Measurements from ENCODE around the gene VWDE. TPM values are rescaled to one million over a fixed set of nuclear protein-coding genes. Genes with fewer than 3 reads are reported as not detected.

Gene VWDE
- total and polyA plus RNA-seq, 10 of the 15 experiments (the other 5 are each of a cell fraction or from before 2014, with no cell fraction given): 0.74 to 2.1 (median 1.3) TPM

DNA sequence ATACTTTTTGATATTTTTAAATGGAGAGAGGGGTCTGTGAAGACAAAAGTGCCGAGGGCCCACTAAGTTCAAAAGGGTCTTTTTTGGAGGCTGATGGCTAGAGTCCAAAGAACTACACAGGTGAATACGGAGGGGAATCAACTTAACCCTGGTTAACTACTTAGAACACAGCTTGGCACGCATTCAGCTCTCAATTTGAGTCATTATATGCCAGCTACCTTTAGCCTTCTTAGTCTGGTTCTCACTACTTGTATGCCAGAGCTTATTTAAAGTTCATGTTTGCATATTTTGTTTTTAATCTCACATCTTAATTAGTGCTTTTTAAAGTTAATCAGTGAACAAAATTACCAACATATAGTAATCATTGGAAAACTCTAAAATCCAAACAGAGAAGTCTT, 80.8 kb downstream of the VWDE start:
- CTCF ChIA-PET: interaction anchor here (0.8 to 3.1 kb wide), 19 partner anchors 15 to 896 kb away, joined by 3 to 11 read pairs (median 5); partner anchors contain the start of gene TMEM106B
- TF ChIP-seq TCF3 (IDR thresholded peaks at IDR 0.05; ENCODE audit: borderline replicate concordance, insufficient read depth, low read depth, low read length) (no peak), SP1 (IDR thresholded peaks at IDR 0.05; ENCODE audit: low read depth, low read length) (no peak), ESRRA (IDR thresholded peaks at IDR 0.05; ENCODE audit: low read length) (no peak), JUND (IDR thresholded peaks at IDR 0.05; ENCODE audit: low read depth, low read length) (no peak), ZNF622 (IDR thresholded peaks at IDR 0.05) (no peak), MTA2 (IDR thresholded peaks at IDR 0.05; ENCODE audit: low read depth) (peak; percentile 68), NFYA (IDR thresholded peaks at IDR 0.05; ENCODE audit: borderline replicate concordance, low read depth, low read length) (no peak), ZNF217 (IDR thresholded peaks at IDR 0.05) (no peak), BHLHE40 (IDR thresholded peaks at IDR 0.05; ENCODE audit: borderline replicate concordance in 1 of 2, low read depth in 2 of 2, low read length in 1 of 2) (no peak), BCL11A (IDR thresholded peaks at IDR 0.05; ENCODE audit: low read depth, low read length) (peak; percentile 57; the same call in 1 of the 2 replicates), IRF4 (IDR thresholded peaks at IDR 0.05; ENCODE audit: low read depth, low read length) (peak; percentile 65; the same call in 1 of the 2 replicates), RB1 (IDR thresholded peaks at IDR 0.05; ENCODE audit: borderline replicate concordance) (no peak), PAX5 (IDR thresholded peaks at IDR 0.05; ENCODE audit: borderline replicate concordance, low read depth, low read length) (no peak)
- TF ChIP-seq, protein P1, sequence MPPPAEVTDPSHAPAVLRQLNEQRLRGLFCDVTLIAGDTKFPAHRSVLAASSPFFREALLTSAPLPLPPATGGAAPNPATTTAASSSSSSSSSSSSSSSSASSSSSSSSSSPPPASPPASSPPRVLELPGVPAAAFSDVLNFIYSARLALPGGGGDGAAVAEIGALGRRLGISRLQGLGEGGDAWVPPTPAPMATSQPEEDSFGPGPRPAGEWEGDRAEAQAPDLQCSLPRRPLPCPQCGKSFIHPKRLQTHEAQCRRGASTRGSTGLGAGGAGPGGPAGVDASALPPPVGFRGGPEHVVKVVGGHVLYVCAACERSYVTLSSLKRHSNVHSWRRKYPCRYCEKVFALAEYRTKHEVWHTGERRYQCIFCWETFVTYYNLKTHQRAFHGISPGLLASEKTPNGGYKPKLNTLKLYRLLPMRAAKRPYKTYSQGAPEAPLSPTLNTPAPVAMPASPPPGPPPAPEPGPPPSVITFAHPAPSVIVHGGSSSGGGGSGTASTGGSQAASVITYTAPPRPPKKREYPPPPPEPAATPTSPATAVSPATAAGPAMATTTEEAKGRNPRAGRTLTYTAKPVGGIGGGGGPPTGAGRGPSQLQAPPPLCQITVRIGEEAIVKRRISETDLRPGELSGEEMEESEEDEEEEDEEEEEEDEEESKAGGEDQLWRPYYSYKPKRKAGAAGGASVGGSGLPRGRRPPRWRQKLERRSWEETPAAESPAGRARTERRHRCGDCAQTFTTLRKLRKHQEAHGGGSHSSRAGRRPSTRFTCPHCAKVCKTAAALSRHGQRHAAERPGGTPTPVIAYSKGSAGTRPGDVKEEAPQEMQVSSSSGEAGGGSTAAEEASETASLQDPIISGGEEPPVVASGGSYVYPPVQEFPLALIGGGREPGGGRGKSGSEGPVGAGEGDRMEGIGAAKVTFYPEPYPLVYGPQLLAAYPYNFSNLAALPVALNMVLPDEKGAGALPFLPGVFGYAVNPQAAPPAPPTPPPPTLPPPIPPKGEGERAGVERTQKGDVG (CRISPR knock-in tag; IDR thresholded peaks at IDR 0.05): no peak
- TF ChIP-seq, protein P2, sequence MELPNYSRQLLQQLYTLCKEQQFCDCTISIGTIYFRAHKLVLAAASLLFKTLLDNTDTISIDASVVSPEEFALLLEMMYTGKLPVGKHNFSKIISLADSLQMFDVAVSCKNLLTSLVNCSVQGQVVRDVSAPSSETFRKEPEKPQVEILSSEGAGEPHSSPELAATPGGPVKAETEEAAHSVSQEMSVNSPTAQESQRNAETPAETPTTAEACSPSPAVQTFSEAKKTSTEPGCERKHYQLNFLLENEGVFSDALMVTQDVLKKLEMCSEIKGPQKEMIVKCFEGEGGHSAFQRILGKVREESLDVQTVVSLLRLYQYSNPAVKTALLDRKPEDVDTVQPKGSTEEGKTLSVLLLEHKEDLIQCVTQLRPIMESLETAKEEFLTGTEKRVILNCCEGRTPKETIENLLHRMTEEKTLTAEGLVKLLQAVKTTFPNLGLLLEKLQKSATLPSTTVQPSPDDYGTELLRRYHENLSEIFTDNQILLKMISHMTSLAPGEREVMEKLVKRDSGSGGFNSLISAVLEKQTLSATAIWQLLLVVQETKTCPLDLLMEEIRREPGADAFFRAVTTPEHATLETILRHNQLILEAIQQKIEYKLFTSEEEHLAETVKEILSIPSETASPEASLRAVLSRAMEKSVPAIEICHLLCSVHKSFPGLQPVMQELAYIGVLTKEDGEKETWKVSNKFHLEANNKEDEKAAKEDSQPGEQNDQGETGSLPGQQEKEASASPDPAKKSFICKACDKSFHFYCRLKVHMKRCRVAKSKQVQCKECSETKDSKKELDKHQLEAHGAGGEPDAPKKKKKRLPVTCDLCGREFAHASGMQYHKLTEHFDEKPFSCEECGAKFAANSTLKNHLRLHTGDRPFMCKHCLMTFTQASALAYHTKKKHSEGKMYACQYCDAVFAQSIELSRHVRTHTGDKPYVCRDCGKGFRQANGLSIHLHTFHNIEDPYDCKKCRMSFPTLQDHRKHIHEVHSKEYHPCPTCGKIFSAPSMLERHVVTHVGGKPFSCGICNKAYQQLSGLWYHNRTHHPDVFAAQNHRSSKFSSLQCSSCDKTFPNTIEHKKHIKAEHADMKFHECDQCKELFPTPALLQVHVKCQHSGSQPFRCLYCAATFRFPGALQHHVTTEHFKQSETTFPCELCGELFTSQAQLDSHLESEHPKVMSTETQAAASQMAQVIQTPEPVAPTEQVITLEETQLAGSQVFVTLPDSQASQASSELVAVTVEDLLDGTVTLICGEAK (IDR thresholded peaks at IDR 0.05; ENCODE audit: borderline replicate concordance): no peak

More for the DNA sequence above, 80.8 kb downstream of the VWDE start:
- DNase-seq (ENCODE audit: low read depth, low spot score) (peak; percentile 31), ATAC-seq (peak; percentile 89), FAIRE-seq (no peak)
- H3K27me3 ChIP-seq (replicated peaks in 1 of 2; ENCODE audit: control insufficient read depth in 2 of 2, insufficient read depth in 2 of 2, low read length in 1 of 2): no peaks in the 10 kb centered on the region
- BruUV-seq (replicated peaks): no TSS peak
- no peaks in the 10 kb centered on the region for H3K36me3 ChIP-seq (ENCODE audit: control insufficient read depth in 2 of 2, insufficient read depth in 2 of 2, low read length in 1 of 2)
- no peak overlapping the region for H3K27ac ChIP-seq (ENCODE audit: control insufficient read depth, insufficient read depth)
- no peaks in the 10 kb centered on the region for H3K4me1 ChIP-seq (ENCODE audit: control insufficient read depth, insufficient read depth, low read length)
- in situ Hi-C loops (cut with MboI) (loop anchor here (5.0 to 10.0 kb wide), 2 partner anchors 256 to 888 kb away; no protein-coding TSS in a partner anchor), intact Hi-C loops (cut with micrococcal nuclease; ENCODE audit: unreplicated experiment) (loop anchor here (1.0 to 5.0 kb wide), 4 partner anchors 112 to 896 kb away; partner anchors contain the start of gene TMEM106B)
- no peak overlapping the region for H3K4me3 ChIP-seq
- no peaks in the 10 kb centered on the region for H4K20me1 ChIP-seq (ENCODE audit: control insufficient read depth, insufficient read depth)
- 0% methylated on average over 3 of the region's 3 CpGs for WGBS (ENCODE audit: insufficient coverage, insufficient replicate concordance, low lambda C conversion rate, missing lambda C conversion rate)
- H3K4me2 ChIP-seq (ENCODE audit: control insufficient read depth, insufficient read depth): no peak overlapping the region
- H3K9me3 ChIP-seq (replicated peaks; ENCODE audit: control insufficient read depth, insufficient read depth, low read length): no peaks in the 10 kb centered on the region
- H3K79me2 ChIP-seq (ENCODE audit: control insufficient read depth, insufficient read depth, low read length): no peaks in the 10 kb centered on the region
- no peak overlapping the region for H3K9ac ChIP-seq (ENCODE audit: control insufficient read depth, insufficient read depth, low read length)
- ChIA-PET RAD21 (ENCODE audit: unreplicated experiment) (interaction anchor here (1.1 to 2.4 kb wide), 7 partner anchors 35 to 896 kb away, joined by 3 to 9 read pairs (median 4); no protein-coding TSS in a partner anchor), SMC1A (ENCODE audit: uncharacterized antibody, unreplicated experiment) (interaction anchor here (0.7 to 2.3 kb wide), 15 partner anchors 15 to 273 kb away, joined by 3 to 8 read pairs (median 4); partner anchors contain the start of gene TMEM106B), POLR2A (no interaction called here)
- H2AFZ ChIP-seq (ENCODE audit: control insufficient read depth, low read depth, low read length): no peak overlapping the region

All from GM12878 (cell line).